ENCODE data around the gene AP1M2.

Gene AP1M2

DNA sequence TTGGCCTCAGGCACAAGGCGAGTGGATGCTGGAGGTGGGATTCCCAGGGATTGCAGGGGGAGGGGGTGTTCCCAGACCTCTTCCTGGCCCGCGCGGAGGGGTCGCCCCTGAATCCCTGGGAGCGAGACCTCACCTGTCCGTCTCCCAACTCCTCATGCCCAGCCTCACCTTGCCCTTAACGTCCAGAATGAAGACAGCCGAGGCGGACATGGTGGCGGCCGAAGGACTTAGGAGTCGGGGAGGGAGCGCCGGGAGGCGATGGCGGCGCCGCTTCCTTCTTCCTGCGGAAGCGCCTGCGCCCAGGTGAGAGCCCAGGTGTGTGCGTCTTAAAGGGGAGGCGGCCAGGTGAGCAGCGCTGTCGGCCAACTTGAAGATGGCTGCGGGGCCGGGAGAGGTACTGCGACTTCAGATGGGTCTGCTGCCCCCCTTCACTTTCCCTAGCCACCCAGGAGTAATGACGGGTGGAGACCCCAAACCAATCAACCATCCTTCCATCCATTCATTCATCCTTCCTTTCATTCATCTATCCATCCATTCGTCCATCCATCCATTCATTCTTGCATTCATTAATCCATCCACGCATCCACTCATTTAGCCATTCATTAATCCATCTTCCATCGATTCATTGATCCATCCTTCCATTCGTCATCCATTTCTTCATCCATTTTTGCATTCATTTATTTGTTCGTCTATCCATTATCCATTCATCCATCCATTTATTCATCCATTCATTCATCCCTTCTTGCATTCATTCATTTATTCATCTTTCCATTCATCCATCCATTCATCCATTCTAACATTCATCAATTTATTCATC is at the start of gene AP1M2:
AP1M2 (minus strand) TSS at position 291 of the 817 bp plus-strand sequence; CDS start at position 210, 81 bp downstream.
- no peak for DNase-seq

DNA sequence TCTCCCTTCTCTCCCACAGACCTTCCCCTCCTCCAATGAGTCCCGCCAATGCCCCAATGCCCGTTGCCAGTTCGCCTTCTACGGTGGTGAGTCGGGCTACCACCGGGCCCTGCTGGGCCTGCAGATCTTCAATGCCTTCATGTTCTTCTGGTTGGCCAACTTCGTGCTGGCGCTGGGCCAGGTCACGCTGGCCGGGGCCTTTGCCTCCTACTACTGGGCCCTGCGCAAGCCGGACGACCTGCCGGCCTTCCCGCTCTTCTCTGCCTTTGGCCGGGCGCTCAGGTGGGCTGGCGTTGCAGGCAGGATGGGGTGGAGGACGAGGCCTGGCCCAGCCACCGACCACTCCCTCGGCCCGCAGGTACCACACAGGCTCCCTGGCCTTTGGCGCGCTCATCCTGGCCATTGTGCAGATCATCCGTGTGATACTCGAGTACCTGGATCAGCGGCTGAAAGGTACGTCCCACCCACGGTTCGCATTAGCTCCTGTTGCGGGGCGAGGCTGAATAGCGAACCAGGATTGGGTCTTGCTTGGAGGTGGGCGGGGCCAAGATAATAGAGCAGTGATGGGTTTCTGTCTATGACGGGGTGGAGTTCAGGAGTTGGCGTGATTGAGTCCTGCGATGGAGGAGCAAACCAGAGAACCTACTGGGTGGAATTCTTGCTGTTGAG is 49.3 kb upstream of the AP1M2 start:
- no peak for DNase-seq

DNA sequence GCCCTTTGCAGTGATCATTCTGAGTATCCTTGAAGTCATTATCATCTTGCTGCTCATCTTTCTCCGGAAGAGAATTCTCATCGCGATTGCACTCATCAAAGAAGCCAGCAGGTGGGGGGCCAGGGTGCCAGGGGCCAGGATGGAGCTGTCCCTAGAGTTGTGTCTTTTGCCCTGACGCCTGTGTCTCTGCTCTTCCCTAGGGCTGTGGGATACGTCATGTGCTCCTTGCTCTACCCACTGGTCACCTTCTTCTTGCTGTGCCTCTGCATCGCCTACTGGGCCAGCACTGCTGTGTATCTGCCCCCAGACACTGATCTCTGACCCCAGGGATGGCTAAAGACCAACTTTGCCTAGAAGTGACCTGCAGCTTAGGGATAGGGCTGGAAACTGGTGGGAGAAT is 47.9 kb upstream of the AP1M2 start:
- no peak for DNase-seq

DNA sequence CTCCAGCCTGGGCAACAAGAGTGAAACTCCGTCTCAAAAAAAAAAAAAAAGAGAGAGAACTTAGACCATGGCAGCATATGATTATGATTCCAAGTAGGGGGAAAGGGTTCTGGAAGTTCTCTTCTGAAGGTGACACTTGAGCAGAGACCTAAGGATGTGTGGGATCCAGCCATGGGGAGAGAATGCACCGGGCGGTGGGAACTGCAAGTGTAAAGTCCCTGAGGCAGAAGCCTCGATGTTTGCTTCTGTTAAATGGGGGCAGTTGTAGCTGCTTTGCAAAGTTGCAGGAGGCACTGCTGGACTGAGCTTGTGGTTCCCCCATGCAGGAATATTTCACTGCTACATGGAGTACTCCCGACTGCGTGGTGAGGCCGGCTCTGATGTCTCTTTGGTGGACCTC is 47.3 kb upstream of the AP1M2 start:
- no peak for DNase-seq

DNA sequence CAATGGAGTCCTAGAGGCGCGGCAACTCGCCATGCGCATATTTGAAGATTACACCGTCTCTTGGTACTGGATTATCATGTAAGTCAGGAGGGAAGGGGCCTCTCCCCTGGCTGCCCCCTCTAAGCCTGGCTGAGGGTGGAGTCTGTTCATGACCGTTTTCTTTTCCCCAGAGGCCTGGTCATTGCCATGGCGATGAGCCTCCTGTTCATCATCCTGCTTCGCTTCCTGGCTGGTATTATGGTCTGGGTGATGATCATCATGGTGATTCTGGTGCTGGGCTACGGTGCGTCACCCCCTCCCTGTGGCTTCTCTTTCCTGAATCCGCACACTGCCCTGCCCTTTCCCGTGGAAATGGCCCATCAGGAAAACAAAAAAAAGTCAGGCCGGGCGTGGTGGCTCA is 44.8 kb upstream of the AP1M2 start:
- no peak for DNase-seq

DNA sequence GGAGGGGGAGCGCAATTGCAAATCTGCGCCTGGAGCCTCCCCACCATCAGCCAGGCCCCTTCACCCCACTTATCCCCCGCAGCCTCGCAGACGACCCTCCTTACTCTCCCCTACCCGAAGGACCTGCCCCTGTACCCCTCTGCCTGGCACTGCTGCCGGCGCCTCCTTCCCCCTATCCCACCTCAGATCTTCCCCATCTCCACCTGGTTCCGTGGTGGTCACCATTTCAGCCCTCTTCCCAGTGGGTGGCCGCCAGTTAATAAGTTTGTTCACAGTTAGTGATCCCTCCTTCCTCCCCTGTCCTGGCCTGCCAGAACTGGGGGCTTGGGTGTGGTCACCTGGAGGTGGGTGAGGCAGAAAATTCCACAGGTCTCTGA is 38.6 kb upstream of the AP1M2 start:
- DNase-seq = no peak

DNA sequence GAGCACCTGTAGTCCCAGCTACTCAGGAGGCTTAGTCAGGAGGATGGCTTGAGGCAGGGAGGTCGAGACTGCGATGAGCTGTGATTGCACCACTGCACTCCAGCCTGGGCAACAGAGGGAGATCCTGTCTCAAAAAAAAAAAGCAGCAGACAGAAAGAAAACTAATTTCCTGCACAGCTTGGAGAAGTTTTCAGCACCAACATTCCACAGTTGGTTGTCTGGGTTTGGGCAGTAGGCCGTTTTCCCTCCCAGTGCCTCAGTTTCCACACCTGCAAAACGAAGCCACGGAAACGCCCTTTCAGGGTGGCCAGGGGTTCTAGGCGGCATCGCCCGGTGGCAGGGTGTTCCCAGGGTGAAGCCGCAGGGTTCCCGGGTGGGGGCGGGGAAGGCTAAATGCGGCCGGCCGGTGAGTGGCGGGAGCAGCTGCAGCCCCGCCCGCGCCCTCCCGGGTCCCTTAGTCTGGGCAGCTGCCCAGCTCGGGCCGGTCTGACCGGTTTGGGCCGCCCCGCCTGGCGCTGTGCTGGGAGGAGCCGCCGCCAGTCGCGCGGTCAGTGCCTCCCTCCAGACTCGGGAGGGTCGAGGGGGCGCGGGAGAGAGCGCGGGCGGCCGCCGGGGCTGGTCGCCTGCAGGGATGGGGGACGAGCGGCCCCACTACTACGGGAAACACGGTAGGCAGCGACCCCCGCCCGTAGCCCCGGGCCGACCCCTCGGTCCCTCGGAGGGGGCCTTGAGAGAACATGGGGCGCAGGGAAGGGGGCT is 38.1 kb upstream of the AP1M2 start, which contains the start of gene SLC44A2:
SLC44A2 (plus strand) TSS at position 551 of the 759 bp plus-strand sequence; CDS start at position 632, 81 bp downstream.
- peak; percentile 75 for DNase-seq

DNA sequence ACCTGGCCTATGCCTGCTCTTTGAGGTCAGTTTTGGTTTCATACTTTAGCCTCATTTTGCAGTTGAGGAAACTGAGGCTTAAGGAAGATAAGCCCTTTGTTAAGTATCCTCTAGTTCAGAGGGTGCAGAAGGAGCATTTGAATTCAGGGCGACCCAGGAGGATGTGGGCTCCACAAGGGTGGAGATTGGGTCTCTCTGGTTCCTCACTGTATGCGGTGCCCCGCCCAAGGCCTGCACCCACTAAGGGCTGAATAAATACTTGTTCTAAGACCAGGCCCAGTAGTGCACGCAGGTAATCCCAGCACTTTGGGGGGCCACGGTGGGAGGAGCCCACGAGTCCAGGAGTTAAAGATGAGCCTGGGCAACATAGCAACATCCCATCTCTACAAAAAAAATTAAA is 37.5 kb upstream of the AP1M2 start:
- DNase-seq = no peak

DNA sequence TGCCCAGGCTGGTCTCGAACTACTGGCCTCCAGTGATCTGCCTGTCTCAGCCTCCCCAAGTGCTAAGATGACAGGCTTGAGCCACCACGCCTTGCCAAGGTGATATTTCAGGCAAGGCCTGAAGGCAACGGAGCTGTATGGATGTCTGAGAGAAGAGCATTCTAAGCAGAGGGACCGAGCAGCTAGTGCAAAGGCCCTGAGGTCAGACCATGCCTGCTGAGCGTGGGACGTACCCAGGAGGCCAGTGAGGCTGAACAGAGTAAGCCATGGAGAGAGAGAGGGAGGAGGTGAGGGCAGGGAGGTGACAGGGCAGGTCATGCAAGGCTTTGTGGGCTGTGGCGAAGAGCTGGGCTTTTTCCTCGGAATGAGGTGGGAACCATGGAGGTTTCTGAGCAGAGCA is 34.9 kb upstream of the AP1M2 start:
- DNase-seq = no peak

DNA sequence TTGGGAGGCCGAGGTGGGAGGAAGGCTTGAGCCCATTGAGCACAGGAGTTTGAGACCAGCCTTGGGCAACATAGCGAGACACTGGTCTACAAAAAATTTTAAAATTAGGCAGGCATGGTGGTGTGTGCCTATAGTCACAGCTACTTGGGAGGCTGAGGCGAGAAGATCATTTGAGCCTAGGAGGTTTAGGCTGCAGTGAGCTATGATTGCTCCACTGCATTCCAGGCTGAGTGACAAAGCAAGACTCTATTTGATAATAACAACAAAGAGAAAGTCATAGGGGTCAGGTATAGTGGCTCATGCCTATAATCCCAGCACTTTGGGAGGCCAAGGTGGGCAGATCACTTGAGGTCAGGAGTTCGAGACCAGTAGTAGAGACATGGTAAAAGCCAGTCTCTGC is 33.7 kb upstream of the AP1M2 start:
- no peak for DNase-seq

DNA sequence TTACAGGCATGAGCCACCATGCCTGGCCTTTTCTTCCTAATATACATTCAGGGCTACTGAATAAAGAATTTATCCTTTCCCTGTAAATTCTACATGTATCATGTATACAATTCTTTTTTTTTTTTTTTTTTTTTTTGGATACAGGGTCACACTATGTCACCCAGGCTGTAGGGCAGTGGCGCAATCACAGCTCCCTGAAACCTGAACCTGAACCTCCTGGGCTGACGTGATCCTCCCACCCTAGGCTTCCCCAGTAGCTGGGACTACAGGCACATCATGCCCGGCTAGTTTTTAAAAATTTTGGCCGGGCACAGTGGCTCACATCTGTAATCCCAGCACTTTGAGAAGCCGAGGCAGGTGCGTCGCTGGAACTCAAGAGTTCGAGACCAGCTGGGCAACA is 31.7 kb upstream of the AP1M2 start:
- no peak for DNase-seq

DNA sequence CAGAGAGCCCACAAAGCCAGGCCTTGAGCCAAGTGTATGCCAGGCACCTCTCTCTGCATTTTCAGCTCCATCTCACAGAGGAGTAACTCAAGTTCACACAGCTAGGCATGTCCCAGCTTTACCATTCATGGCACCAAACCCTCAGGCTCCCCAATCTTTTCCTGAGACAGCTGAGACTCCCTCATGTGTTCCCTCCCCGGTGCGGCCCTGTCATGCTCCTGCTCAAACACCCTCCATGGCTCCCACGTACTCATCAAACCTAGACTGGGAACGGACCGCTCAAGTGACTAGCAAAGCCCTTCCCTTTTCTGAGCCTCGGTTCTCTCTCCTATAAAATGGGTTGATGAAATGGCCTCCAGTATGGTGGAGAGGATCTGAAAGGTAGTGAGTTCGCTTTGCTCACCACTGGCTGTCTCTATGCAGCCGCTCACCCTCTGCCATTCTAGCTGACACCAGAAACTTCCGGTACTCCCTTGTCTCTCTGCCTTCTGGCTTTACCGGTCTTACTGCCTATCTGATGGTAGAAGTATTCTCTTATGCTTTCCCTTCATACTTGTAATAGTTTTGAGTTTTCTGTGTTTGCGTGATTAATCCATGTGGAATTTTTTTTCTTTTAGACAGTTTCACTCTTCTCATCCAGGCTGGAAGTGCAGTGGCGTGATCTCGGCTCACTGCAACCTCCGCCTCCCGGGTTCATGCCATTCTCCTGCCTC is 30.5 kb upstream of the AP1M2 start:
- peak; percentile 94 for DNase-seq

DNA sequence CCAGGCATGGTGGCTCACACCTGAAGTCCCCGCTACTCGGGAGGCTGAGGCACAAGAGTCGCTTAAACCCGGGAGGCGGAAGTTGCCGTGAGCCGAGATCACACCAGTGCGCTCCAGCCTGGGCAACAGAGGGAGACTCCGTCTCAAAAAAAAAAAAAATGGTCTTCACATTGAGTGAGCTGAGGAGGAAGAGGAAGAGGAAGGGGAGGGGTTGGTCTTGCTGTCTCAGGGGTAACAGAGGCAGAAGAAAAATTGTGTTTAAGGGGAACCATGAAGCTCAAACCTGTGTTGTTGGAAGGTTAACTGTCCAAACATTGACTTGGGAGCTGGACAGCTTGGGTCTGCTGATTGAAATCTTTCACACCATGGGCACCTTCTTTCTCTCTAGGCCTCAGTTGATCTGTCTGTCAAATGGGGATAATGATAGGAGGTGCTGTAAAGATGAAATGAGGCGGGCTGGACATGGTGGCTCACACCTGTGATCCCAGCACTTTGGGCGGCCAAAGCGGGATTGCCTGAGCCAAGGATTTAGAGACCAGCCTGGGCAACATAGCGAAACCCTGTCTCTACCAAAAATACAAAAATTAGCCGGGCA is 28.4 kb upstream of the AP1M2 start:
- DNase-seq = no peak

DNA sequence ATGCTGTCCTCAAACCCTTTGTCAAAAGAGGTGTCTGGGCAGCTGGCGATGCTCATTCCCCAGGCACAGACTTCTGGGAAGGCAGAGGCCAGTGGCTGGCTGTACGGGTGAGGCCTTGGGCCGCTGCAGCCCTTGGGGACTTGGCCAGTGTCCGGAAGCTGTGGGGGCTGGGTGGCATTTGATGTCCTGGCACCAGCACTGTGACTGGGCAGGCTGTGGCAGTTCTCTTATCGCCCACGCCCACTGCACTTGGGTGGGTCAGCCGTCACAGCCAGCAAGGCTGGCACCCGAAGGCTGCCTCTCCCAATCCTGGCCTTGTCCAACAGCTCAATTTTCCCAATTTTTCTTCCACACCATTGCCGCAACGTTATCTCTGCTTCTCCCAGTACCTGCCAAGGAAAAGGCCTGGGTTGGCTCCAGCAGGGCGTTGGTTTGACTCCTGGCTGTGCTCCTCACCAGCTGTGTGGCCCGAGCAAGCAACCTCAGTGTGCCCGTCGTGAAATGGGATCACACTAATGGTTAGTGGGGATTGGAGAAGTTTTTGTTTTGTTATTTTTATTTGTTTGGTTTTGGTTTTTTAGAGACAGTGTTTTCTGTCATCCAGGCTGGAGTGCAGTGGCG is 25.5 kb upstream of the AP1M2 start:
- DNase-seq = no peak

DNA sequence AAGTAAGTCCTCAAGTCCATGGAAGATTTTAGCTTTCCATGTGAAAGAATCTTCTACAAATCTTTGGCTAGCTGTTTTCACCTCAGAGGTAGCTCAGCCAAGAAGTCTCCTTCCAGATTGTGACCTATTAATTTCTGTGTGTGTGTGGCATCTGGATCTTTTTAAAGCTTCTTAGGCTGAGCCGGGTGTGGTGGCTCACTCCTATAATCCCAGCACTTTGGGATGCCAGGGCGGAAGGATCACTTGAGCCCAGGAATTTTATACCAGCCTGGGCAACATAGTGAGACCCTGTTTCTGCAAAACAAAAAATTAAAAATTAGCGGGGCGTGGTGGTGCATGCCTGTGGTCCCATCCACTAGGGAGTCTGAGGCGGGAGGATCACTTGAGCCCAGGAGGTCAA is 24.8 kb upstream of the AP1M2 start:
- DNase-seq = no peak

DNA sequence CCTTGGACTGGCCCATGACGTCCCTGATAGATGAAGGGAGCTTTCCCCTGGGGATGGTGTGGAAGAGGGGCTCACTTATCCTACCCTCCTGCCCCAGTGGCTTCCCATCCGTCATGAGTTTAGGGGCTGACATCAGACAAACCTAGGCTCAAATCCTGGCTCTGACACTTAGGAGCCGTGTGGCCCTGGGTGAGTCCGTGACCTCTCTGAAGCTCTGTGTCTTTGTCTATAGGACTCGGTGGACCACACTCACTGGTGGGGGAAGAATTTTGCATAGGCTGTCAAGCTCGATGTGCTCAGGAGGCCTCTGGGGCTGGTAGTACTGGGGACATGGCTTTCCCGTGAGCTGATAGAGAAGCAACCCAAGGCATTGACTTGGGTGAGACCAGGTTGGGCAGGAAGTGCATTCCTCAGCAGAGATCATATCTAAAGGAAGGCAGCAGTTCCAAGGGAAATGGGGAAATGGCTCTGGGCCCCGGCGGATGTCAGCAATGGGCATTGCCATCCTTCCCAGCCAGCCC is 17.4 kb upstream of the AP1M2 start:
- DNase-seq = peak; percentile 37

DNA sequence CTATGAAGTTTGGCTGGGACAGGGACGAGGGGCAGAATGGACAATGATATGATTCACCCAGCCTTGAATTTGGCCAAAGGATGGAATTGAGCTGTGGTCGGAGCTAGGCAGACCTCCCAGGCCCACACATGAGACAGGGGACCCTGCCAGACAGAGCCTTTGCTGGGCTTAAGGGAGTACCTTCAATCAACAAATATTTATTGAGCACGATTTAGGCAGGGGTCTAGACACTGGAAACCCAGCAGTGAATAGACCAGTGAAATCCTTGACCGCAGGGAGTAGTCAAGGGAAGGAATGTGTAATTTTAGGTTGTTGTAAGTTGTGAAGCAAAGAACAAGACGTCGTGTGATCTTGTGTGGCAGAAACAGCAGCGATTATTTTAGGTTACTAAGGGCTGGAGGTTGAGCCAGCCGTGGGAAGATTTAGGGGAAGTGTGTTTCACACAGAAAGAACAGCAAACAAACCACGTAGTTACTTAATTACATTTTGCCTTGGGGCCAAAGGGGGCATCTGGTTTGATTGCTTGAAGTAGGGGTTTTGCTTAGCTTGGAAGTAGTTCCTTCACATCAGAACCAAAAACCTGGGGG is 16.9 kb upstream of the AP1M2 start:
- DNase-seq = no peak

DNA sequence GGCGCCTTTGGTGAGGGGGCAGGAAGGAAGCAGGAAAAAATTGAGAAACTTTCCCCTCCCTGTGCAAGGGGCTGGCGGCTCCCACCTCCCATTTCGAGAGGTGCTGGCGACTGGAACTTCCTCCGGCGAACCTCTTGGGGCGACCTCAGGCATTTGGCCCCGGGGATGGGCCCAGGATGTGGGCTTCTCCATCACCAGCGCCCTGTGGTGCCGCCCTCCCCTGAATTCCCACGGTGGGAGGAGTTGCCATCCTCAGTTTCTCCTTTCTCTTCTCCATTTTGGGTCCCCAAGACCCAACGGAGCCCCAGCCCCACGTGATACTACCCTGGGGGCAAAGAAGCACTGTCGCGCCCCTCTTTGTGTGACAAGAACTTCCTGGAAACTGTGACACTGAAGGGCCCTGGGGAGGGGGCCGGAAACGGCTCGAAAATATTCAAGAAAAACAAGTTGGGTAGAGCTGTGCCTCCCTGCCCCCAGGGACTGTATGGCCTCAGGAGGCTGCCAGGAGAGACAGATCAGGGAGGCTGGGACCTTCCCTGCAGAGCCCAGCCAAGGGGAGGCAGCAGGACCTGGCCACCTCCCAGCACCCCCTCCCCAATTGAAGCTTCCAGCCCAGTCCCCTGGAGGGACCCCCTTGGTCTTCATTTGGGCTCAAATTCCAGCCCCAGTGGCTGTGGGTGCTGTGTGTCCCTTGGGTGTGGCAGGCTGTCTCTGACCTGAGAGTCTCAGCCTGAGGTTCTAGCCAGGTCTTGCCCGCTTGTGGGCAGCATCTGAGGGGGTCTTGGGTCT is 16.2 kb upstream of the AP1M2 start:
- peak; percentile 42 for DNase-seq

DNA sequence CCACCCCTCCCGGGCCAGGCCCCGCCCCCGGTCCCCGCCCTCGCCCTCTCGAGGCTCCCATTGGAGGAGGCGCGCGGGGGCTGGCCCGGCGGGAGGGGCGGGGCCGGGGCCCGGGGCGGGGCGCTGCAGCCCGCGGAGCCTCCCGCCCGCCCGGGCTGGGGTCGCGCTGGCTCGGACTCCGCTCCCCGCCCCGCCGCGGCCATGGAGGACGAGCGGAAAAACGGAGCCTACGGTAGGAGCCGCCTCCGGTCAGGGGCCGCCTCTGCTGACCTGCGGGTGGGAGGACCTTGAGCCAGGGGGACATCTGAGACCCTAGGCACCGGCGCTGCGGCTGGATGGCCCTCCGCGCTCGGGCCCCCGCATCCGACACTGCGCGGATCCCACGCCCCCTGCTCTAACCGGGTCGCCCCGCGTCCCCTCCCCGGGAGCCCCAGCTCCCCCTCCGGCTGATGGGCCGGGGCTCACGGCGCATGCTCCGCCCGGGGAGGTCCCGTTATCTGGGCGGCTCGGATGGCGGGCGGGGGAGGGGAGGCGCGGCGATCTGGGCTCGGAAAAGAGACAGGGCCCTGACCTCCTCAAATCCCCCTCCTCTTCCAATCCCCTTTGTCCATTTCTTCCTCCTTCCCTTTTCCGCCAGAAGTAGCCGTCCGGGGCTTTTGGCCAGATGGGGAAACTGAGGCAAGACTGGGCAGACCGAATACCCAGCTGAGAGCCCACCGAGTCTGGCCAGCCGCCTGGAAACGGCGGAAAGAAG is 15.4 kb upstream of the AP1M2 start:
- DNase-seq = peak; percentile 80

DNA sequence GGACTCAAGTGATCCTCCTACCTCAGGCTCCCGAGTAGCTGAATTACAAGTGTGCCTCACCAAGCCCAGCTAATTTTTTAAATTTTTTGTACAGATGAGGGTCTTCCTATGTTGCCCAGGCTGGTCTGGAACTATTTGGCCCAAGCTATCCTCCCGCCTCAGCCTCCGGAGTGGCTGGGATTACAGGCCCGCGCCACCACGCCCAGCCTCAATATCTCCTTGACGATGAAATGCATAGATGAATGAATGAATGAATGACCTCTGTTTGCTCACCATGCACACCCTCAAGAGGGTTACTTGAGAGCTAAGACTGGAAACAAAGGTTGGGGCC is 14.9 kb upstream of the AP1M2 start:
- DNase-seq = no peak
